ENCODE data around the gene SPATA12. TPM values are rescaled to one million over a fixed set of nuclear protein-coding genes. Genes with fewer than 3 reads are reported as not detected.

Gene SPATA12
- total and polyA plus RNA-seq, 2 of the 8 experiments (the other 6 are each of a cell fraction or from before 2014, with no cell fraction given): 0.19 to 0.97 TPM

DNA sequence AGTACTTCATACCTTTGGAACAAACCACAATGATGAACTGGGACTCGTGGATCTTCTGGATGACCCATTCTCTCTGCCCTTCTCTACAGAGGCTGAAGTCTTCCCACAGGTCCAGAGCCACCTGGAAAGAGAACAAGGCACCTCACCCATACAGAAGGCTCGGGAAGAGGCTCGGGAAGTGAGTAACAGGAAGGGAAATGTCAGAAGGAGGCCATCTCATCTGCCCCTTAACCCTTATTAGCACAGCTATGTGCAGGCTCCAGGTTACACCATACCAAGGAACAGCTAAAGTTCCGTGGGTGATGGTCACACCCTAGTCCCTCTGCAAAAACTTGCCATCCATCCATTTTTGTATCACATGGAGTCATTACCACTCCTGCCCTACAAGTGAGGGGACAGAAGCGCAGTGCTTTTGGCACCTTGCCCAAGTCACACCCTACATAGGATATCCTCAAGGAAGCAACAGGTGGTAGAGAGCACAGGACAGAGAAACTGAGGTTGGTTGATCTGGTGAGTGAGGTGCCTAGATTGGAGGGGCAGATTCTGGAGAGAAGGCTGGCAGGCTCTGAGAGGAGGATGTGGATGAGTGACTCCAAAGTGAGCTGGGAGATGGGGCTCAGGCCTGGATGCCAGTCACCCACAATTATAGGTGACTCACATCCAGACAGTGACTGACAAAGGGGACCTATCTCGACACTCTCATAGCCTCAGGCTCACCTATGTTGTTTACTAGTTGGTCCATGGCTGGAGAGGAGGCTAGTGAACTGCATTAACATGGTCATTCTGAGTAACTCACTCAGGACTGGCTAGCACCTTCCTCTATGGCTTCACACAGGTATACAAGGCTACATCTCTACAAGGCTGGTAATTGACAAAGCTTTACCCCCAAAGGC, 38.2 kb downstream of the SPATA12 start (continued):
- TF ChIP-seq, protein P1, sequence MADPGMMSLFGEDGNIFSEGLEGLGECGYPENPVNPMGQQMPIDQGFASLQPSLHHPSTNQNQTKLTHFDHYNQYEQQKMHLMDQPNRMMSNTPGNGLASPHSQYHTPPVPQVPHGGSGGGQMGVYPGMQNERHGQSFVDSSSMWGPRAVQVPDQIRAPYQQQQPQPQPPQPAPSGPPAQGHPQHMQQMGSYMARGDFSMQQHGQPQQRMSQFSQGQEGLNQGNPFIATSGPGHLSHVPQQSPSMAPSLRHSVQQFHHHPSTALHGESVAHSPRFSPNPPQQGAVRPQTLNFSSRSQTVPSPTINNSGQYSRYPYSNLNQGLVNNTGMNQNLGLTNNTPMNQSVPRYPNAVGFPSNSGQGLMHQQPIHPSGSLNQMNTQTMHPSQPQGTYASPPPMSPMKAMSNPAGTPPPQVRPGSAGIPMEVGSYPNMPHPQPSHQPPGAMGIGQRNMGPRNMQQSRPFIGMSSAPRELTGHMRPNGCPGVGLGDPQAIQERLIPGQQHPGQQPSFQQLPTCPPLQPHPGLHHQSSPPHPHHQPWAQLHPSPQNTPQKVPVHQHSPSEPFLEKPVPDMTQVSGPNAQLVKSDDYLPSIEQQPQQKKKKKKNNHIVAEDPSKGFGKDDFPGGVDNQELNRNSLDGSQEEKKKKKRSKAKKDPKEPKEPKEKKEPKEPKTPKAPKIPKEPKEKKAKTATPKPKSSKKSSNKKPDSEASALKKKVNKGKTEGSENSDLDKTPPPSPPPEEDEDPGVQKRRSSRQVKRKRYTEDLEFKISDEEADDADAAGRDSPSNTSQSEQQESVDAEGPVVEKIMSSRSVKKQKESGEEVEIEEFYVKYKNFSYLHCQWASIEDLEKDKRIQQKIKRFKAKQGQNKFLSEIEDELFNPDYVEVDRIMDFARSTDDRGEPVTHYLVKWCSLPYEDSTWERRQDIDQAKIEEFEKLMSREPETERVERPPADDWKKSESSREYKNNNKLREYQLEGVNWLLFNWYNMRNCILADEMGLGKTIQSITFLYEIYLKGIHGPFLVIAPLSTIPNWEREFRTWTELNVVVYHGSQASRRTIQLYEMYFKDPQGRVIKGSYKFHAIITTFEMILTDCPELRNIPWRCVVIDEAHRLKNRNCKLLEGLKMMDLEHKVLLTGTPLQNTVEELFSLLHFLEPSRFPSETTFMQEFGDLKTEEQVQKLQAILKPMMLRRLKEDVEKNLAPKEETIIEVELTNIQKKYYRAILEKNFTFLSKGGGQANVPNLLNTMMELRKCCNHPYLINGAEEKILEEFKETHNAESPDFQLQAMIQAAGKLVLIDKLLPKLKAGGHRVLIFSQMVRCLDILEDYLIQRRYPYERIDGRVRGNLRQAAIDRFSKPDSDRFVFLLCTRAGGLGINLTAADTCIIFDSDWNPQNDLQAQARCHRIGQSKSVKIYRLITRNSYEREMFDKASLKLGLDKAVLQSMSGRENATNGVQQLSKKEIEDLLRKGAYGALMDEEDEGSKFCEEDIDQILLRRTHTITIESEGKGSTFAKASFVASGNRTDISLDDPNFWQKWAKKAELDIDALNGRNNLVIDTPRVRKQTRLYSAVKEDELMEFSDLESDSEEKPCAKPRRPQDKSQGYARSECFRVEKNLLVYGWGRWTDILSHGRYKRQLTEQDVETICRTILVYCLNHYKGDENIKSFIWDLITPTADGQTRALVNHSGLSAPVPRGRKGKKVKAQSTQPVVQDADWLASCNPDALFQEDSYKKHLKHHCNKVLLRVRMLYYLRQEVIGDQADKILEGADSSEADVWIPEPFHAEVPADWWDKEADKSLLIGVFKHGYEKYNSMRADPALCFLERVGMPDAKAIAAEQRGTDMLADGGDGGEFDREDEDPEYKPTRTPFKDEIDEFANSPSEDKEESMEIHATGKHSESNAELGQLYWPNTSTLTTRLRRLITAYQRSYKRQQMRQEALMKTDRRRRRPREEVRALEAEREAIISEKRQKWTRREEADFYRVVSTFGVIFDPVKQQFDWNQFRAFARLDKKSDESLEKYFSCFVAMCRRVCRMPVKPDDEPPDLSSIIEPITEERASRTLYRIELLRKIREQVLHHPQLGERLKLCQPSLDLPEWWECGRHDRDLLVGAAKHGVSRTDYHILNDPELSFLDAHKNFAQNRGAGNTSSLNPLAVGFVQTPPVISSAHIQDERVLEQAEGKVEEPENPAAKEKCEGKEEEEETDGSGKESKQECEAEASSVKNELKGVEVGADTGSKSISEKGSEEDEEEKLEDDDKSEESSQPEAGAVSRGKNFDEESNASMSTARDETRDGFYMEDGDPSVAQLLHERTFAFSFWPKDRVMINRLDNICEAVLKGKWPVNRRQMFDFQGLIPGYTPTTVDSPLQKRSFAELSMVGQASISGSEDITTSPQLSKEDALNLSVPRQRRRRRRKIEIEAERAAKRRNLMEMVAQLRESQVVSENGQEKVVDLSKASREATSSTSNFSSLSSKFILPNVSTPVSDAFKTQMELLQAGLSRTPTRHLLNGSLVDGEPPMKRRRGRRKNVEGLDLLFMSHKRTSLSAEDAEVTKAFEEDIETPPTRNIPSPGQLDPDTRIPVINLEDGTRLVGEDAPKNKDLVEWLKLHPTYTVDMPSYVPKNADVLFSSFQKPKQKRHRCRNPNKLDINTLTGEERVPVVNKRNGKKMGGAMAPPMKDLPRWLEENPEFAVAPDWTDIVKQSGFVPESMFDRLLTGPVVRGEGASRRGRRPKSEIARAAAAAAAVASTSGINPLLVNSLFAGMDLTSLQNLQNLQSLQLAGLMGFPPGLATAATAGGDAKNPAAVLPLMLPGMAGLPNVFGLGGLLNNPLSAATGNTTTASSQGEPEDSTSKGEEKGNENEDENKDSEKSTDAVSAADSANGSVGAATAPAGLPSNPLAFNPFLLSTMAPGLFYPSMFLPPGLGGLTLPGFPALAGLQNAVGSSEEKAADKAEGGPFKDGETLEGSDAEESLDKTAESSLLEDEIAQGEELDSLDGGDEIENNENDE (IDR thresholded peaks at IDR 0.05; ENCODE audit: insufficient replicate concordance, low read length): no peak
- TF ChIP-seq EZH2 (IDR thresholded peaks at IDR 0.05; ENCODE audit: low read depth, low read length, severe bottlenecking) (no peak), SP1 (IDR thresholded peaks at IDR 0.05; ENCODE audit: low read depth, low read length) (no peak), RBBP5 (IDR thresholded peaks at IDR 0.05; ENCODE audit: borderline replicate concordance, low read depth, low read length) (no peak), RNF2 (IDR thresholded peaks at IDR 0.05; ENCODE audit: borderline replicate concordance, low read depth, low read length, missing control alignments, poor library complexity, severe bottlenecking) (no peak), CHD2 (IDR thresholded peaks at IDR 0.05; ENCODE audit: low read length) (no peak), SIX5 (IDR thresholded peaks at IDR 0.05; ENCODE audit: low read depth, low read length) (no peak), SUZ12 (IDR thresholded peaks at IDR 0.05; ENCODE audit: low read length) (no peak)
- TF ChIP-seq, protein P2, sequence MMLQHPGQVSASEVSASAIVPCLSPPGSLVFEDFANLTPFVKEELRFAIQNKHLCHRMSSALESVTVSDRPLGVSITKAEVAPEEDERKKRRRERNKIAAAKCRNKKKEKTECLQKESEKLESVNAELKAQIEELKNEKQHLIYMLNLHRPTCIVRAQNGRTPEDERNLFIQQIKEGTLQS (IDR thresholded peaks at IDR 0.05; ENCODE audit: insufficient read depth, low read depth, low read length): no peak
